ENCODE data around the gene HMGN4. TPM values are rescaled to one million over a fixed set of nuclear protein-coding genes. Genes with fewer than 3 reads are reported as not detected.

The HMGN4 gene
- total and polyA plus RNA-seq, 9 of the 15 experiments (the other 6 are each of a cell fraction or from before 2014, with no cell fraction given) = 35.4 to 134 (median 94.1) TPM

DNA sequence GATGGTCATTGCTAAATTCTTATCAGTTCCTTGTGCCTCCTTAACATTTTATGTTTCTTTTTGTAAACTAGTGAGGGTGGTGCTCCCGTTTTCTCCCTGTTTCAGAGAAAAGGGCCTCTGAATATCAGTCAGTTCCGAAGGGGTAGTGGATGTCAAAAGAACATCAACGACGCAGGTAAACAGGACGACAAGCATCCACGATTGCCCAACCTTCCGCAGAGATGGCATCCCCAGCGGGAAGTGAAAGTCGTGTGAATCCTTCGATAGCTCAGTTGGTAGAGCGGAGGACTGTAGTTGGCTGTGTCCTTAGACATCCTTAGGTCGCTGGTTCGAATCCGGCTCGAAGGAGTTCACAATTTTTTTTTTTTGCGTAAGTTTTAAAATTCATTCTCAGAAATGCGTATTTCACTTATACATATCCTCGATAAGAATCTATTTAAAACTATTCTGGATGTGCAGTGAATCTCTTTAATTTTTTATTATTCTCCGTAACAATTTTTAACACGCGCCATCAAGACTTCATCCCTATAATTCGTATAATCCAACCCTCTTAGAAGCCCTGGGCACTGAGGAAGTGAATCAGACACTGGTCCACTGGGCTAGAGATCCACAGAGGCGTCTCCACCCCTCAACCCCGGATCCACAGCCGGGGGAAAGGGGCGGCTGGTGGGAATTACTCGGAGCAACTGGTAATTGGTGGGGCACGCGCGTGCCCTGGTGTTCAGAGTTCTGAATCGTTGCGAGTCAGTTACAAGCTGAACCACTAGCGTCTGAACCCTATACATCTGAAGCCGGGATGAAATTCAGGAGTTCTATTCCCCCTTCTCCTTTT is 30.7 kb downstream of the HMGN4 start (continued):
- TF ChIP-seq, protein P1, sequence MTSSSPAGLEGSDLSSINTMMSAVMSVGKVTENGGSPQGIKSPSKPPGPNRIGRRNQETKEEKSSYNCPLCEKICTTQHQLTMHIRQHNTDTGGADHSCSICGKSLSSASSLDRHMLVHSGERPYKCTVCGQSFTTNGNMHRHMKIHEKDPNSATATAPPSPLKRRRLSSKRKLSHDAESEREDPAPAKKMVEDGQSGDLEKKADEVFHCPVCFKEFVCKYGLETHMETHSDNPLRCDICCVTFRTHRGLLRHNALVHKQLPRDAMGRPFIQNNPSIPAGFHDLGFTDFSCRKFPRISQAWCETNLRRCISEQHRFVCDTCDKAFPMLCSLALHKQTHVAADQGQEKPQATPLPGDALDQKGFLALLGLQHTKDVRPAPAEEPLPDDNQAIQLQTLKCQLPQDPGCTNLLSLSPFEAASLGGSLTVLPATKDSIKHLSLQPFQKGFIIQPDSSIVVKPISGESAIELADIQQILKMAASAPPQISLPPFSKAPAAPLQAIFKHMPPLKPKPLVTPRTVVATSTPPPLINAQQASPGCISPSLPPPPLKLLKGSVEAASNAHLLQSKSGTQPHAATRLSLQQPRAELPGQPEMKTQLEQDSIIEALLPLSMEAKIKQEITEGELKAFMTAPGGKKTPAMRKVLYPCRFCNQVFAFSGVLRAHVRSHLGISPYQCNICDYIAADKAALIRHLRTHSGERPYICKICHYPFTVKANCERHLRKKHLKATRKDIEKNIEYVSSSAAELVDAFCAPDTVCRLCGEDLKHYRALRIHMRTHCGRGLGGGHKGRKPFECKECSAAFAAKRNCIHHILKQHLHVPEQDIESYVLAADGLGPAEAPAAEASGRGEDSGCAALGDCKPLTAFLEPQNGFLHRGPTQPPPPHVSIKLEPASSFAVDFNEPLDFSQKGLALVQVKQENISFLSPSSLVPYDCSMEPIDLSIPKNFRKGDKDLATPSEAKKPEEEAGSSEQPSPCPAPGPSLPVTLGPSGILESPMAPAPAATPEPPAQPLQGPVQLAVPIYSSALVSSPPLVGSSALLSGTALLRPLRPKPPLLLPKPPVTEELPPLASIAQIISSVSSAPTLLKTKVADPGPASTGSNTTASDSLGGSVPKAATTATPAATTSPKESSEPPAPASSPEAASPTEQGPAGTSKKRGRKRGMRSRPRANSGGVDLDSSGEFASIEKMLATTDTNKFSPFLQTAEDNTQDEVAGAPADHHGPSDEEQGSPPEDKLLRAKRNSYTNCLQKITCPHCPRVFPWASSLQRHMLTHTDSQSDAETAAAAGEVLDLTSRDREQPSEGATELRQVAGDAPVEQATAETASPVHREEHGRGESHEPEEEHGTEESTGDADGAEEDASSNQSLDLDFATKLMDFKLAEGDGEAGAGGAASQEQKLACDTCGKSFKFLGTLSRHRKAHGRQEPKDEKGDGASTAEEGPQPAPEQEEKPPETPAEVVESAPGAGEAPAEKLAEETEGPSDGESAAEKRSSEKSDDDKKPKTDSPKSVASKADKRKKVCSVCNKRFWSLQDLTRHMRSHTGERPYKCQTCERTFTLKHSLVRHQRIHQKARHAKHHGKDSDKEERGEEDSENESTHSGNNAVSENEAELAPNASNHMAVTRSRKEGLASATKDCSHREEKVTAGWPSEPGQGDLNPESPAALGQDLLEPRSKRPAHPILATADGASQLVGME (CRISPR knock-in tag; IDR thresholded peaks at IDR 0.05) = no peak
- TF ChIP-seq, protein P2, sequence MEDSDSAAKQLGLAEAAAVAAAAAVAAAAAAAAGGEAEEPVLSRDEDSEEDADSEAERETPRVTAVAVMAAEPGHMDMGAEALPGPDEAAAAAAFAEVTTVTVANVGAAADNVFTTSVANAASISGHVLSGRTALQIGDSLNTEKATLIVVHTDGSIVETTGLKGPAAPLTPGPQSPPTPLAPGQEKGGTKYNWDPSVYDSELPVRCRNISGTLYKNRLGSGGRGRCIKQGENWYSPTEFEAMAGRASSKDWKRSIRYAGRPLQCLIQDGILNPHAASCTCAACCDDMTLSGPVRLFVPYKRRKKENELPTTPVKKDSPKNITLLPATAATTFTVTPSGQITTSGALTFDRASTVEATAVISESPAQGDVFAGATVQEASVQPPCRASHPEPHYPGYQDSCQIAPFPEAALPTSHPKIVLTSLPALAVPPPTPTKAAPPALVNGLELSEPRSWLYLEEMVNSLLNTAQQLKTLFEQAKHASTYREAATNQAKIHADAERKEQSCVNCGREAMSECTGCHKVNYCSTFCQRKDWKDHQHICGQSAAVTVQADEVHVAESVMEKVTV (CRISPR knock-in tag; IDR thresholded peaks at IDR 0.05) = peak; percentile 80
- TF ChIP-seq, protein P3, sequence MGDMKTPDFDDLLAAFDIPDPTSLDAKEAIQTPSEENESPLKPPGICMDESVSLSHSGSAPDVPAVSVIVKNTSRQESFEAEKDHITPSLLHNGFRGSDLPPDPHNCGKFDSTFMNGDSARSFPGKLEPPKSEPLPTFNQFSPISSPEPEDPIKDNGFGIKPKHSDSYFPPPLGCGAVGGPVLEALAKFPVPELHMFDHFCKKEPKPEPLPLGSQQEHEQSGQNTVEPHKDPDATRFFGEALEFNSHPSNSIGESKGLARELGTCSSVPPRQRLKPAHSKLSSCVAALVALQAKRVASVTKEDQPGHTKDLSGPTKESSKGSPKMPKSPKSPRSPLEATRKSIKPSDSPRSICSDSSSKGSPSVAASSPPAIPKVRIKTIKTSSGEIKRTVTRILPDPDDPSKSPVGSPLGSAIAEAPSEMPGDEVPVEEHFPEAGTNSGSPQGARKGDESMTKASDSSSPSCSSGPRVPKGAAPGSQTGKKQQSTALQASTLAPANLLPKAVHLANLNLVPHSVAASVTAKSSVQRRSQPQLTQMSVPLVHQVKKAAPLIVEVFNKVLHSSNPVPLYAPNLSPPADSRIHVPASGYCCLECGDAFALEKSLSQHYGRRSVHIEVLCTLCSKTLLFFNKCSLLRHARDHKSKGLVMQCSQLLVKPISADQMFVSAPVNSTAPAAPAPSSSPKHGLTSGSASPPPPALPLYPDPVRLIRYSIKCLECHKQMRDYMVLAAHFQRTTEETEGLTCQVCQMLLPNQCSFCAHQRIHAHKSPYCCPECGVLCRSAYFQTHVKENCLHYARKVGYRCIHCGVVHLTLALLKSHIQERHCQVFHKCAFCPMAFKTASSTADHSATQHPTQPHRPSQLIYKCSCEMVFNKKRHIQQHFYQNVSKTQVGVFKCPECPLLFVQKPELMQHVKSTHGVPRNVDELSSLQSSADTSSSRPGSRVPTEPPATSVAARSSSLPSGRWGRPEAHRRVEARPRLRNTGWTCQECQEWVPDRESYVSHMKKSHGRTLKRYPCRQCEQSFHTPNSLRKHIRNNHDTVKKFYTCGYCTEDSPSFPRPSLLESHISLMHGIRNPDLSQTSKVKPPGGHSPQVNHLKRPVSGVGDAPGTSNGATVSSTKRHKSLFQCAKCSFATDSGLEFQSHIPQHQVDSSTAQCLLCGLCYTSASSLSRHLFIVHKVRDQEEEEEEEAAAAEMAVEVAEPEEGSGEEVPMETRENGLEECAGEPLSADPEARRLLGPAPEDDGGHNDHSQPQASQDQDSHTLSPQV (IDR thresholded peaks at IDR 0.05) = peak; percentile 86
- no peak for TF ChIP-seq DNMT1 (IDR thresholded peaks at IDR 0.05)
- TF ChIP-seq, protein P4, sequence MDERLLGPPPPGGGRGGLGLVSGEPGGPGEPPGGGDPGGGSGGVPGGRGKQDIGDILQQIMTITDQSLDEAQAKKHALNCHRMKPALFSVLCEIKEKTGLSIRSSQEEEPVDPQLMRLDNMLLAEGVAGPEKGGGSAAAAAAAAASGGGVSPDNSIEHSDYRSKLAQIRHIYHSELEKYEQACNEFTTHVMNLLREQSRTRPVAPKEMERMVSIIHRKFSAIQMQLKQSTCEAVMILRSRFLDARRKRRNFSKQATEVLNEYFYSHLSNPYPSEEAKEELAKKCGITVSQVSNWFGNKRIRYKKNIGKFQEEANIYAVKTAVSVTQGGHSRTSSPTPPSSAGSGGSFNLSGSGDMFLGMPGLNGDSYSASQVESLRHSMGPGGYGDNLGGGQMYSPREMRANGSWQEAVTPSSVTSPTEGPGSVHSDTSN (CRISPR knock-in tag; IDR thresholded peaks at IDR 0.05; ENCODE audit: low read depth) = no peak
- TF ChIP-seq, protein P4 (tag; conservative IDR thresholded peaks at IDR 0.05; ENCODE audit: low read depth) = peak; percentile 52; the same call in 1 of the 2 replicates
- TF ChIP-seq TCF7L2 (IDR thresholded peaks at IDR 0.05; ENCODE audit: low read depth, low read length) = no peak
- peak; percentile 21; the same call in 1 of the 2 replicates for TF ChIP-seq FOXM1 (IDR thresholded peaks at IDR 0.05; ENCODE audit: low read depth)
- no peak; the same call in 1 of the 2 replicates for TF ChIP-seq FOXM1 (CRISPR knock-in tag; IDR thresholded peaks at IDR 0.05; ENCODE audit: low read depth)
- no peak for TF ChIP-seq ZNF224 (CRISPR knock-in tag; IDR thresholded peaks at IDR 0.05)
- TF ChIP-seq, protein P5, sequence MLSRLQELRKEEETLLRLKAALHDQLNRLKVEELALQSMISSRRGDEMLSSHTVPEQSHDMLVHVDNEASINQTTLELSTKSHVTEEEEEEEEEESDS (CRISPR knock-in tag; IDR thresholded peaks at IDR 0.05) = no peak
- TF ChIP-seq PRMT5 (CRISPR knock-in tag; IDR thresholded peaks at IDR 0.05) = no peak

All from K562 (cell line).